ENCODE results near the gene TNS3. TPM values are rescaled to one million over a fixed set of nuclear protein-coding genes. Genes with fewer than 3 reads are reported as not detected.

Gene TNS3
- total and polyA plus RNA-seq, 10 of the 15 experiments (the other 5 are each of a cell fraction or from before 2014, with no cell fraction given) = 0.27 to 2.7 (median 0.79) TPM

- Histone ChIP-seq H4K20me1 (ENCODE audit: control insufficient read depth, insufficient read depth) (no peaks in the 10 kb centered on the region), H2AFZ (ENCODE audit: control insufficient read depth, low read depth, low read length) (no peak overlapping the region), H3K4me3 (no peak overlapping the region), H3K4me2 (ENCODE audit: control insufficient read depth, insufficient read depth) (no peak overlapping the region), H3K27me3 (replicated peaks in 1 of 2; ENCODE audit: control insufficient read depth in 2 of 2, insufficient read depth in 2 of 2, low read length in 1 of 2) (no peaks in the 10 kb centered on the region), H3K79me2 (ENCODE audit: control insufficient read depth, insufficient read depth, low read length) (no peaks in the 10 kb centered on the region), H3K9me3 (replicated peaks; ENCODE audit: control insufficient read depth, insufficient read depth, low read length) (no peaks in the 10 kb centered on the region), H3K9ac (ENCODE audit: control insufficient read depth, insufficient read depth, low read length) (no peak overlapping the region), H3K4me1 (ENCODE audit: control insufficient read depth, insufficient read depth, low read length) (no peaks in the 10 kb centered on the region), H3K27ac (ENCODE audit: control insufficient read depth, insufficient read depth) (no peak overlapping the region), H3K36me3 (ENCODE audit: control insufficient read depth in 2 of 2, insufficient read depth in 2 of 2, low read length in 1 of 2) (no peaks in the 10 kb centered on the region)
- ChIA-PET POLR2A (no interaction called here), SMC1A (ENCODE audit: uncharacterized antibody, unreplicated experiment) (no interaction called here), CTCF (no interaction called here), RAD21 (ENCODE audit: unreplicated experiment) (no interaction called here)
- TF ChIP-seq, protein P1, sequence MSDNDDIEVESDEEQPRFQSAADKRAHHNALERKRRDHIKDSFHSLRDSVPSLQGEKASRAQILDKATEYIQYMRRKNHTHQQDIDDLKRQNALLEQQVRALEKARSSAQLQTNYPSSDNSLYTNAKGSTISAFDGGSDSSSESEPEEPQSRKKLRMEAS (IDR thresholded peaks at IDR 0.05; ENCODE audit: low read depth, low read length) = no peak
- no peak for TF ChIP-seq RUNX3 (IDR thresholded peaks at IDR 0.05; ENCODE audit: low read length)
- no peak for TF ChIP-seq PRDM15 (CRISPR knock-in tag; IDR thresholded peaks at IDR 0.05)
- TF ChIP-seq MTA2 (IDR thresholded peaks at IDR 0.05; ENCODE audit: low read depth) = no peak
- TF ChIP-seq PKNOX1 (IDR thresholded peaks at IDR 0.05) = no peak
- TF ChIP-seq CHD2 (IDR thresholded peaks at IDR 0.05; ENCODE audit: borderline replicate concordance, low read depth, low read length) = no peak
- no peak for TF ChIP-seq SUPT20H (IDR thresholded peaks at IDR 0.05; ENCODE audit: borderline replicate concordance, control insufficient read depth, low read depth, low read length)
- no peak for TF ChIP-seq ZBTB11 (CRISPR knock-in tag; IDR thresholded peaks at IDR 0.05)
- TF ChIP-seq POLR2AphosphoS5 (IDR thresholded peaks at IDR 0.05; ENCODE audit: low read length) = no peak
- no TSS peak for BruUV-seq (replicated peaks)
- 14% methylated on average over 3 of the region's 3 CpGs for WGBS (ENCODE audit: insufficient coverage, insufficient replicate concordance, low lambda C conversion rate, missing lambda C conversion rate)
- in situ Hi-C loops (cut with MboI) (no loop called here), intact Hi-C loops (cut with micrococcal nuclease; ENCODE audit: unreplicated experiment) (no loop called here)
- ATAC-seq (no peak), DNase-seq (ENCODE audit: low read depth, low spot score) (no peak), FAIRE-seq (no peak)
Measured at GRCh38 chr7:47452295-47452694, 129.6 kb downstream of the TNS3 start.

Measured in GM12878 (cell line).